H4 (cell line): ENCODE measurements around the gene IFNA8. TPM values are rescaled to one million over a fixed set of nuclear protein-coding genes. Genes with fewer than 3 reads are reported as not detected.
"Not testable (repeated sequence)": the region's sequence is repeated elsewhere in the genome, so short reads cannot be mapped to it uniquely, and the experiment has no call there.

ENCODE experiments used
- DNase-seq: peaks from one replicate; pipeline ENCODE4 v3.0.0-alpha.2; 2015; ENCODE audit warnings: low spot score
- total RNA-seq: library from RNA; depleted of rRNA; stranded (reverse); fragments of >200 nt; shearing (Covaris generic); gene quantifications from 2 replicates; pipeline ENCODE4 v1.2.3, GENCODE V29; 2014; rRNA removed

Gene IFNA8
- total RNA-seq, result not detected in 2 replicates

DNA sequence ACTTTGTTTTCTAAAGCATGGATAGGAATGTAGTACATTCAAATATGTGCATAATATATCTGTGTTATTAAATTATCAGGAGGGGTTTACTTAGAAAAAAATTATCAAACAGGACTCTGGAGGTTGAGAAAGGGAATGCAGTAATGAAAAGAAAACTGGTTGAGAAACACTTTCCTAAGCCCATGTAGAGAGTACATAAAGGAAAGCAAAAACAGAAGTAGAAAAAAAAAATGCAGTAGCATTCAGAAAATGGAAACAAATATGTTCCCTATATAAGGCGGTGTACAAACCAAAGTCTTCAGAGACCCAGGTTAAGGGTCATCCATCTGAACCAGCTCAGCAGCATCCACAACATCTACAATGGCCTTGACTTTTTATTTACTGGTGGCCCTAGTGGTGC, at the start of gene IFNA8:
Gene IFNA8, plus strand, starts transcription at position 301 of the 400 bp plus-strand sequence. Its CDS starts 60 bp downstream, at position 361.
- no peak for DNase-seq

DNA sequence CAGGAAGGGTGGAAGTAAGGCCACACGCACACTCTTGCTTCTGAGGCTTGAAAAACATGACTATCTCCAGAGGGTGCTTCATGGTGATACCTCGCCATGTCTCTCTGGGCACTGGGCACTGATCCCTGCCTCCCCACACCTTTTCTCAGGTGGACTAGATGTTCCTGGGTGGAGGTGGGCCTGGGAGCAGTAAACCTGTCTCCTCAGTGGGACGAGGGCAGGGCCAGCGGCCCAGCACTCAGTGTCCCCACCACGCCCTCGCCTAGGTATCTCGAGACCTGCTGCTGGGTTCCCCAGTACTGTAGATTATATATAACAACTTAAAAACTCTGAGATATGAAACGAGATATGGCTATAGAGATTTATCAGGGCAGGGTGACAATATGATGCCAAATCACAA, 46.6 kb upstream of the IFNA8 start:
- DNase-seq, result no peak

DNA sequence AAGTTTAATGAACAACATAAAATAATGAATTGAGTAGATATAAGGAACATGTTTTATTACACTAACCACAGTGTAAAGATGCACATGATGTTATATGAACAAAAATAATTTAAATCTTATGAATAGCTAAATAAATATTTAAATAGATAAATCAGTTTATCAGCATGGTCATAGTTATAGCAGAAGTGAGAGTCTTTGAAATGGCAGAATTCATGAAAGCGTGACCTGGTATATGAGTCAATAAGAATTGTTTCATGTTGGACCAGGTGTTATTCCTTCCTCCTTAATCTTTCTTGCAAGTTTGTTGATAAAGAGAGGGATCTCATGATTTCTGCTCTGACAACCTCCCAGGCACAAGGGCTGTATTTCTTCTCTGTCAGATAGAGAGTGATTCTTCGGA, 41.7 kb upstream of the IFNA8 start:
- DNase-seq, result not testable (repeated sequence)

DNA sequence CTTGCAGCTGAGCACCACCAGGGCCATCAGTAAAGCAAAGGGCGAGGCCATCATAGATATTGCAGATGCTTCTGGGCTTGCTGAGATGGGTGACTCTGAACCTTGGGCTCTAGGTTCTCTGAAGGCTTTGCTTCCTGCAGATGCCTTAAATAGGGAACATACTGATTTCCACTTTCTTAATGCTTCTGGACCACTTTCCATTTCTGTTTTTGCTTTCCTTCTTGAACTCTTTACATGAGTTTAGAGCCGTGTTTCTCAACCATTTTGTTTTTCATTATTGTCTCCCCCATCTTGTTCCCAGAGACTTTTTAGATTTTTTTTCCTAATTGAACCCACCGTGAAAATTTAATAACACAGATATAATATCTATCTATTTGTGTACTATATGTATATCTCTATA, 41.0 kb upstream of the IFNA8 start, which contains the start of gene IFNA13:
Gene IFNA13, minus strand, starts transcription at position 101 of the 400 bp plus-strand sequence. Its CDS starts 47 bp downstream, at position 54.
- DNase-seq, result no peak

DNA sequence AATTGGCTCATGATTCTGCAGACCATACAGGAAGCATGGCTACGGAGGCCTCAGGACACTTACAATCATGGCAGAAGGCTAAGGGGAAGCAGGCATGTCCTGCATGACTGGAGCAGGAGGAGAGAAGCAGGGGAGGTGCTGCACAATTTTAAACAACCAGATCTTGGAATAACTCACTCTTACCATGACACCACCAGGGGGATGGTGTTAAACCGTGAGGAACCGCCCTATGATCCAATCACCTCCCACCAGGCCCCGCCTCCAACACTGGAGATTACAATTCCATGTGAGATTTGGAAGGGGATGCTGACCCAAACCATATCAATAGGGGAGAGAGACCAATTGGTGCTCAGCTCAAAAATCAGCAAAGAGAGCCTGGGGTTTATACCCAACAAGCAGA, 37.5 kb upstream of the IFNA8 start:
- DNase-seq, result not testable (repeated sequence)

DNA sequence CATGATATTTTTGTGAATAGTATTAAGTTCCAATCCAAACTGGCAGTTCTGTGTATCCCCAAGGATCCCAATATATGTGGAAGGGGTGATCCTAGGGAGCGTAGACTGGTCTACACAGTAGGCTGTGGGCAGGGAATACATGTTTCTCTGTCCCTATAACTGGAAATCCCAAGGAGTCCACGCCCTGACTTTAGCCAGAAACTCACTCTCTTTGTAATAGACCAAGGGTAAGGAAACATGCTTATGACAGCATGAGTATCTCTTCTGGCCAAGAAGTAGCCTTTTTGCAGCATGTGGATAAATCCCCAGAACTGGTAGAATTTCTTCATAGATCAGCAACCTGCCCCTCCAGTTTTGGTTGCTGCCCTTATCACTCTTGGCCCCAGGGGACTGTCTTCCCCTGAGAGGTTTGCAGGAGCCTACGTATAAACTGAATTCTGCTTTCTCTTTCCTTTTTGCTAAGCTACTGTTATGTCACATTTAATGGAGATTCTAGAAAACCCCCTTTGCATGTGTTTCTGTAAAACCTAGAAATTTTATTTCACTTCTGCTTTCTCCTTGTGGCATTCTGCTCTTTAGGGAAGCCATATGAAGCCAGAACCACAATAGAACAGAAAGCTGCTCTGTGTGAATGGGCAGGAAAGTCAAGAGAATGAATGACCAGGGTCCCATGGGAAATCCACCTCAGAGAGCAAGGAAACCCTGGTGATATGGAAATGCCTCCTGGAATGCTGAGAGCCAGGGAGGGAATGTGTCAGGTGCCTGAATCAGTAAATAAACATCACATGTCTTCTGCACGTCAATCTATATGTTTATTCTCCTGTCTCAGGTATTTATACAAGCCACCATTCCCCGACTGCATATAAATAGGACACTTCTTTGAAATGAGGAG, 27.2 kb upstream of the IFNA8 start:
- no peak for DNase-seq

DNA sequence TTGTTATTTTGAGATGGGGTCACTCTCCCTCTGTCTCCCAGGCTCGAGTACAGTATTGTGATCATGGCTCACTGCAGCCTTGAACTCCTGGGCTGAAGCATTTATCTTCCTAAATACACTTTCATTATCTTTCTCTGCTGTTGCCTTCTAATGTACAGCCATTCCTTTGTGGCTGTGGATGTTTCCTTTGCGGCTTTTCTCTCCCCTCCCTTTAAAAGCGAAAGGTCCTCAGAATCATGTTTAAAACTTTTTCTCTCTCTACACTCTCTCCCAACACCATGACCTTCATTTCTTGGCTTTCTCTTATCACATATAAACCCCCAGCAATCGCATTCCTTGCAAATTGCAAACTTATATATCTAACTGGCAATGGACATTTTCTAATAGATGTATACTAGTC, 25.3 kb upstream of the IFNA8 start:
- DNase-seq, result no peak

DNA sequence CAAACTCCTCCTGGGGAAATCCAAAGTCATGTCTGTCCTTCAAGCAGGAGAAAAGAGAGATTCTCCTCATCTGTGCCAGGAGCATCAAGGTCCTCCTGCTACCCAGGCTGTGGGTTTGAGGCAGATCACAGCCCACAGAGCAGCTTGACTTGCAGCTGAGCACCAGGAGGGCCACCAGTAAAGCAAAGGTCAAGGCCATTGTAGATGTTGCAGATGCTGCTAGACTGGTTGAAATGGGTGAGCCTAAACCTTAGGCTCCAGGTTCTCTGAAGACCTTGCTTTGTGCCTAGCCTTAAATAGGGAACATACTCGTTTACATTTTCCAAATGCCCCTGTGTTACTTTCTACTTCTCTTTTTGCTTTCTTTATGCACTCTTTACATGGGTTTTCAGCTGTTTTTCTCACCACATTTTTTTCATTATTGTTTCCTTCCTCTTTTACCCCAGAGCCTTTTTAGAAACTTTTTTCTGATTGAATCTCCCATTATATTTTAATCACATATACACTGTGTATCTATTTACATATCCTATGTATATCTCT, 23.7 kb upstream of the IFNA8 start, which contains the start of gene IFNA2:
Gene IFNA2, minus strand, starts transcription at position 268 of the 540 bp plus-strand sequence. Its CDS starts 69 bp downstream, at position 199.
- DNase-seq, result no peak

DNA sequence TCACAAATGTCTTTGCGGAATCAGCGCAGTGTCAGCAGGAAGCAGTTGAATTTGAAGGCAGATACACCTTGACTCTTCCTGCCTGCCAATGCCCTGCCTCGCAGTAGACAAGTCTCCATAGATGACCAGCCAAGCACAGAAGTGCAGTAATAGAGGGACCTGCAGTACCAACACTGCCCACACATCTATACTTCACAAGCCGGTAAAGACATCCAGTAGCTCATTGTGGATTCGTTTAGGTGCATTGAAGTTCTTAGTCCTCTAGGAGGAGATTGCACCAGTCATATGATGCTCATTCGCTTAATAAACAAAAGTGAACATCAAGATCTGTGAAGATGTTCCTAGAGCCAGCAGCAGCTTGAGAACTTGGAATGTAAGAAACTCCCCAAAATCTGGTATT, 16.6 kb upstream of the IFNA8 start:
- no peak for DNase-seq

DNA sequence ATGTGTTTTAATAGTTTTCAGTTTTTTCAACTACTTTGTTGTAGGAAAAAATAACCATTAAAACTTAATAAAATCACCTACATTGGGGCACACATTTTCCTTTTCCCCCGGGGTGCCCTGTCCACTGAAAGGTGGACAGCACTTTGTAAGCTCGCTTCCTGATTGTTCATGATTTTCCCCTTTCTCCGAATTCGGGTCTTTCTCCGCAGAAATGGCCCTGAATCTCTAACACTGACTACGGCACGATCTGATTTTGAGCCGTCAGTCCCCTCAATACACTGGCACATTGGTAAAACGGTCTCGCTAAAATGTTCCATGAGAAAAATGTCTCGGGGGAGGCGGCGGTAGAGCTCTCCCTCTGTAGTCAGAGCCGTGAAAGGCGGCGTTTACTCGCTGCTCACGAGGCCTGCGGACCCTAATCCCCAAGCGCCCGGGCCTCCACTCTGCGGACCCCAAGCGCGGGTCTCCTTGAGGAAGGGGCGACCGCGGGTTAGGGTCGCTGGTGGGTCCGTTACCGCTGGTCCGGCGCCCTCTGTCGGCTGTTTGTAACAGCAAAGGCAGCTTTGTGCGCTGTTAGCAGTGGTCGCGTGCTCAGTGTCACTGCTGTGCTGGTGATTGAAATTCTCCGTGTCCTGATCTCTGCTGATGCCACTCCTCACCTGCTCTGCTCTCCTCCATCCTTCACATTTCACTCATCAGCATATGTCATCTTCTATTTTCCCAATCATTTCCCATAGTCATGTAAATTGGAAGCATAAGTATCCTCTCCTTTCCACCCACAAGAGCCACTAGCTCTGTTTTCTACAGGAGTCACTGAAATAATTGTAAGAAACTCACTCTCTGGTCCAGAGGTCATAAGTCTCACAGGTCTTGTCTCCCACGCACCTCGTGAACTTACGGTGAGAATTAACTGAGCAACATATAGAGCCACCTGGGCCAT, 12.9 kb upstream of the IFNA8 start:
- DNase-seq, result no peak

DNA sequence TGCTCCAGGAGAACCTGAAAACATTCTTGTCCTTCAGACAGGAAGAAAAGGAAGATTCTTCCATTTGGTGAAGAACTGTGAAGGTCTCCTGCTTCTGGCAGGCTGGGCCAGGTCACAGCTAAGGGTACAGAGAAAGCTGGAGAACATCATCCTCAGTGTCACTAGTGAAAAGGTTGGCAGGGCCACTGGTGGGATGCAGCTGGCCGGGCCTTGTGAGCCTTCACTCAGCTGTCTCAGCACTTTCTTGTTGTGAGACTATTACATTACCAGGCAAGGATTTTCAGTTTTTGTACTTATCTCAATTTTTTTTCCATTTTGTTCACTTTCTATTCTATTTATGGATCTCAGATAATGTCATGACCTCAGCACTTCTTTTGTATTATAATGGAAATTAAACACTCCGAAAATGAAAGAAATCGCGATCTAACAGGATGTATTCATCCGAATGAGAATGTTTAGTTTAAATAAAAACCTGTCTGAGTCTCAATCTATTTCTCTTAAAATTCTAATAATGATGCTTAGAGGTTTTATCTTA, 9.9 kb upstream of the IFNA8 start:
- no peak for DNase-seq

DNA sequence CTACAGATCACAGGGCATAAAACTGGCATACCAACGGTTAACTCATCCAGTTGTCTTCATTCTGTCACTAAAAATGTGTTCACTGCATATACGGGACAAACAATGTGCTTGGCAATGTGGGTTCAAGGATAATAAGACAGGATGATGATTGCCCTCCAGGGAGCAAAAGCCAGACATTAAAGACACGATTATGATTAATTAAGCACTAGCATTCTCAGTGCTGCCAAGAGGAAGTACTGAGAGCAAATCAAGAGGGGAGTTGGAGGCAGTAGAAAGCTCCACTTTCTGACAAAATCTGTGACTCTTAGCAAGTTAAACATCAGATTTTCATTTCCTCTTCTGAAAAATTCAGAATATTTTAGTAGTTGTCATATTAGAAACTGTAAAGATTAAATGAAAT, 9.0 kb upstream of the IFNA8 start:
- no peak for DNase-seq

DNA sequence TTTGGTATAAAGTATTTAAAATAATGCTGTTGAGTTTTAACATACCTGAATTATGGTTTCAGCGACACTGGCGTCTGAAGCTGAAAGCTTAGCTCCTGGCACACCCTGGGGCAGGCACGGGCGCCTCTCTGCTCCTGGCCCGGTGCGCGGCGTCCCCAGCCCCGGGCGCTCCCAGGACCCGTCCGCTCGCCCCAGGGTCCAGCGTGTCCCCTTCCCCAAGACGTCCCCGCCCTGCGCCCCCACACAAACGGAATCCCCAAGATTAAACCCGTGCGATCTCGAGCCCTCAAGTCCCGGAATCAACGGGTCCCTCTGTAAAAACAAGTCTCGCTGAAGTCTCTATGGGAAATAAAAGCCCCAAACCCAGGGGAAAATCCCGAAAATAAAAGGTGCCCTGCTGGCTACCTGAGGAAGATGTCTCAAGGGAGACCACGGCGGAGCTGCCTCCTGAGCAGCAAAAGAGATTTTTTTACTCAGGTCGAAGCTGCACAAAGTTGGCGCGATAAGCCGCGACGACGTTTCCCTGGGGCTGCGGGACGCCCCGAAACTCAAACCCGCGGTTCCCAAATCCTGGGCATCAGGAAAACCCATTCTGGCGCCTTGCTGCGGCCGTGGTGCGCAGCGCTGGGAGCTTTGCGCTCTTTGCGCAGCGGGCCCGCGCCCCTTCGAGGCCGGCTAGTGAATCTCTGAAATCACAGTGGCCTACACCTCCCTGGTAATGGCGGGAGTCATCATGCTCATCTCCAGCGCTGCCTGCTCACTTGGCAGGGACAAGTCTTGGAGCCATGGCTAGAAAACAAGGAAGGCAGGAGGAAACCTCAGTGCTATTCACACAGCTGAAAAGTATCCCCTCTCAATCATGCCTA, 6.3 kb upstream of the IFNA8 start:
- DNase-seq, result no peak

DNA sequence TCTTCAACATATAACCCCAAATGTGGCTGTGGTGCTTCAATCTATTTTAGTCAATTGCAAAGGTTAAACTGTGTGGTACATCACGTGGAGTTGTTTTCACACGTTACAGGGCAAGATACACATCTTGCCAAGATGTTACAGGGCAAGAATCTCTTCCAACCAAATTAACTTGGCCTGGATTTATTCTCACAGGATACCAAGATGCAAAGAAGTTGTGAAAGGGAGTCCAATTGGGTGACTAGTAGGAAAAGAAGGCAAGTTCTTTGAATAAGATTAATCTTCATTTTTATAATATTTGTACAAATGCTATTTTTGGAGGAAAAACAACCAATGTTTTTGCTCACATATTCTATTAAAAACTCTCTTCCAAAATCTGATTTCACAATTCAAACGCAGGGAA, 4.8 kb upstream of the IFNA8 start:
- DNase-seq, result no peak

DNA sequence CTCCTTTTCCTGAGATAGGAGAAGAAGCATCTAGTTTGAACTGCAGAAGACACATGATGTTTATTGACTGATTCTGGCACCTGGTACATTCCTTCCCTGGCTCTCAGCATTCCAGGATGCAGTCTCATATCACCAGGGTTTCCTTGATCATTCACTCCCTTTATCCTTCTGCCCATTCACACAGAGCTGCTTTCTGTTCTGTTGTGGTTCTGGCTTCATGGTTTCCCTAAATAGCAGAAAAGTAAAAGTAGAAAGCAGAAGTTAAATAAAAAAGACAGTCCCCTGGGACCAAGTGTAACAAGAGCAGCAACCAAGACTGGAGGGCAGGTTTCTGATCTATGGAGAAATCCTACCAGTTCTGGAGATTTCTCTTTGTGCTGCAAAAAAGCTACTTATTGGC, 3.2 kb downstream of the IFNA8 start:
- DNase-seq, result no peak

DNA sequence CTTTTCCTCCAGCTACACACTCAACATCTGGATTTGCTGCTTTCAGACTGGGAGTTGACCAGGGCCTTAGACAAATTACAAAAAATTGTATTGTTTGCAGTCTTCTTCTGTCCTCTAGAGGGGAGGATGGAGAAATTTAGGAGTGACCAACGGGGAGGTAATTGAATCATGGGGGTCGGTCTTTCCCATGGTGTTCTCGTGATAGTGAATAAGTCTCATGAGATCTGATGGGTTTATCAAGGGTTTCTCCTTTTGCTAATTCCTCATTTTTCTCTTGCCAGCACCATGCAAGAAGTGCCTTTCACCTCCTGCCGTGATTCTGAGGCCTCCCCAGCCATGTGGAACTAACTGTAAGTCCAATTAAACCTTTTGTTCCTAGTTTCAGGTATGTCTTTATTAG, 4.2 kb downstream of the IFNA8 start:
- DNase-seq, result no peak

DNA sequence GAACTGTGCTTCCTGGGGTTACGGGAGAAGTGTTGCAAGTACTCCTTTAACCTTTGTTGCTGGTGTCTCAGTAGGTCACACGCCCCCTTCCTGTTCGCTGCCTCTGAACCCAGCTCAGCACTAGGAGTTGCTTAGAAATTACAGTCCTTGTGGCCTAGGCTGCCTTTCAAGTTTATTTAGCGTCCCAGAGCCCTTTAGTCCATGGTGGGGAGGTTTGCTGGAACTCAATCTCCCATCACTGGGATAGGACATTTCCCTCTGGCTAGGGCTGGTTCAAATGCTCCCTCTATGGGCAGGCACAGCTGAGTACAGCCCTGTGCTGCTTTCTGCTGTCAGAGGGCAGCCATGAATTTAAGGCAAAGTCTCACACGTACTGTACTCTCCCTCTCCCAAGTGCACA, 4.7 kb downstream of the IFNA8 start:
- no peak for DNase-seq

DNA sequence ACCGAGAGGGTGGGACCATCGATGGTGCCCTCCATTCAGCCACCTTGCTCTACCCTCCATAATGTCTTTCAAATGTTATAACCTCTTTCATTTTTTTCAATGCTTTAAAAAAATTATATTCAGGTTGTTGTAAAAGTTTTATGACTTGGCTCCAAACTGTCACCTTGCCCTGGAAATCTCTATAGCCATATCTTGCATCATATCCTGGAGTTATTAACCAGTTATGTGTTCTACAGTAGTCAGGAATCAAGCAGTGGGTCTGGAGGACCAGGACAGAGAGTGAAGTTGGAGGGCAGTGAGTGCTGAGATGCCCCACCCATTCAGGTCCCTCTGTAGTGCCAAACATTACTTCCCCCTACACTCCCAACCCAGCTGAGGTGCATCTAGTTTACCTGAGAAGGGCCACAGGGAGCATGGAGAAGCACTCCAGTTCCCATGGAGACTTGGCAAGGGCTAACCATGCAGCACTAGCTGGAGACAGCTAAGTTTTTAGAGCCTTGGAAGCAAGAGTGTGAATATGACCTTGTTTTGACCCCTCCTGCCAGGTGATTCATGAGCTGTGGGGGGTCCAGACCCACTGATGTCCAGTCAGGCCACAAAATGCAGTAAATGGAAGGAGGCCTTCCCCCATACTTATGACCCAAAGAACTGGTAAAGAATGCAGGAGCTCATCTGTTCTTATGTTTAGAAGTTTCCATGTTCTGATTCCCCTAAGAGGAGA, 5.5 kb downstream of the IFNA8 start:
- DNase-seq, result no peak

DNA sequence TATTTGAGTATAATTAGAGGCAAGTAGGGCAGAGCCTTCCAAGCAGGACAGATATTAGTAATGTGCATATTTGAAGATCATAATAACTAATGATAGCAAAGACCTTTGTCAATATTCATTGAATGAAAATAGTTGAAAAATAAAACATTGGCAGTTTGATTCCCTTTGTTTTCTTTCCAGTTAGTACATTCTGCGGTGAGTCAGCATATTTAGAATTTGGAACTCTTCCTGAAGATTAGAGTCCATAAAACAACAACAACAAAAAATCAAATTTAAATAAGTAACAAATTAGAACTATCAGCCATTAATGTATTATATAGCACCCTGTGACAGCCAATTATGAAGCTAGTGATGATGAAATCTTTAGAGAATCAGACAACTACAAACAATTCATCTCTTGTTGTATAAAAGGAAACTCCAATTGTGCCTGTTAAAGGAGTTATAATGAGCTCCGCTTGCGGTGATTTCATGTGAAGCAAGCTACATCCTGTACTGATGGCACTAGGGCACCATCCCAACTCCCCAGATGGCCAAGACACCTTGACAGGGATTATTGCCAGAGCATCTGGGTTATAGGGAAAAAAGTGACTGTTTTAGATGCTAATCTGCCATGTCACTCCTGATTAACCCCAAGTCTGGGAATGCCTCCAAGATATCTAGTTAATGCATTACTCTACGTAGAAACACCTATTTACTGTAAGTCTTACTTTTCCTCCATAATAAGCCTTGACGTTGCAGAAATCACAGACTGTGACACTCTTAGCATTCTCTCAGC, 6.8 kb downstream of the IFNA8 start:
- DNase-seq, result no peak
